Measurements from ENCODE around the gene ANXA1.

Gene ANXA1

DNA sequence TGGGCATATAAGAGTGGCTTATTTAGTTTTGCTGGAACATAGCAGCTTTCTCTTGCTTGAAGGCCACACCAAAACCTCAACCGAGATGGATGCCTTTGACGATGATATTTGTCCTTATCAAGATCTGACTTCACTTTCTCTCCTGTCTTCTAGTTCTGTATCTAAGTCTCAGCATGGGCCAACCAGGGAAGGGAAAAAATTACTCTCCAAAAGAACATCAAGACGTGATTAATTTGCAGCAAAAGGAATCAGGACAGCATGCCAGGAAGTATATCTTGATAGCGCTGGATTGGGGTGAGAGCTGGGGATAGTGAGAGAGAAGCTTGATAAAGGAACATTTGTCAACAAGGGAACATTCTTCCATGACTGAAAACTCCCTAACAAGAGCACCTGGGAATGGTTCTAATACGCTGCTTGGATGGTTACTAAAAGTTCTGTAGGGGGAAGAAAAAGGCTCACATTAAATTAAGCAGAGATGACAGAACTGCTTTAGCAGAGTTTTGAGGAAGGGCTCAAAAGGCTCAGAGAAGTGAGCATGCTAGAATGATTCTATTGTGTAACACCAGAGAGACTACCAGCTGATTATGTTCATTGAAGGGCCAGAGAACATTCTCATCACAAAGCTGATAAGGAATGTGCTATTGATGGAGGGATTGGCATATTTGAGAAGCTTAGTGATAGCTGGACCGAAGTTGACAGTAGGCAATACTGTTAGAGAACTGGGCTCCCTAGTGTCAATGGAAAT is 21.6 kb upstream of the ANXA1 start (continued):
- TF ChIP-seq ZNF565 (CRISPR knock-in tag; conservative IDR thresholded peaks at IDR 0.05; ENCODE audit: low read depth) = no peak

DNA sequence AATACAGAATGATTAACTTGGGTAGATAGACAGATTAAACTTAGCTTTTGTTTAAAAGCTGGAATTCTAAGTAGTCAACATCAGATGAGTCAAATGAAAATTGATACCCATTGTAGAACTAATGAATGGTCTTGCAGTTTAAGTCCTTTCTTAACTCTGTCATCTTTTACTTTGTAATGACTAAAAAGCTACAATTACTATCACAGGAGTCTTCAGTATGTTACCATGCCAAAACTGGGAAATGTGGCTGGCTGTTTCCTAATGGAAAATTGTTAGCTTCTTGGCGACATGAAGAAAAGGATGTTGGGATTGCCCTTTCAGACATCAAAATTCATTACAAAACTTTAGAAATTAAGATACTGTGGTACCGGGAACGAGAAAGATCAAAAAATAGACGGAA is 20.2 kb upstream of the ANXA1 start:
- ATAC-seq = peak; percentile 7; the same call in 2 of the 3 replicates
- TF ChIP-seq ISL1 (CRISPR knock-in tag; IDR thresholded peaks at IDR 0.05) (no peak), ZNF565 (CRISPR knock-in tag; conservative IDR thresholded peaks at IDR 0.05; ENCODE audit: low read depth) (no peak), ZFP30 (CRISPR knock-in tag; IDR thresholded peaks at IDR 0.05) (no peak), BACH2 (CRISPR knock-in tag; IDR thresholded peaks at IDR 0.05; ENCODE audit: borderline replicate concordance) (no peak), SNAI2 (CRISPR knock-in tag; IDR thresholded peaks at IDR 0.05) (no peak), RARB (CRISPR knock-in tag; IDR thresholded peaks at IDR 0.05) (no peak)
- TF ChIP-seq, protein P1, sequence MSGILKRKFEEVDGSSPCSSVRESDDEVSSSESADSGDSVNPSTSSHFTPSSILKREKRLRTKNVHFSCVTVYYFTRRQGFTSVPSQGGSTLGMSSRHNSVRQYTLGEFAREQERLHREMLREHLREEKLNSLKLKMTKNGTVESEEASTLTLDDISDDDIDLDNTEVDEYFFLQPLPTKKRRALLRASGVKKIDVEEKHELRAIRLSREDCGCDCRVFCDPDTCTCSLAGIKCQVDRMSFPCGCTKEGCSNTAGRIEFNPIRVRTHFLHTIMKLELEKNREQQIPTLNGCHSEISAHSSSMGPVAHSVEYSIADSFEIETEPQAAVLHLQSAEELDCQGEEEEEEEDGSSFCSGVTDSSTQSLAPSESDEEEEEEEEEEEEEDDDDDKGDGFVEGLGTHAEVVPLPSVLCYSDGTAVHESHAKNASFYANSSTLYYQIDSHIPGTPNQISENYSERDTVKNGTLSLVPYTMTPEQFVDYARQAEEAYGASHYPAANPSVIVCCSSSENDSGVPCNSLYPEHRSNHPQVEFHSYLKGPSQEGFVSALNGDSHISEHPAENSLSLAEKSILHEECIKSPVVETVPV (CRISPR knock-in tag; IDR thresholded peaks at IDR 0.05) = no peak
- TF ChIP-seq, protein P2, sequence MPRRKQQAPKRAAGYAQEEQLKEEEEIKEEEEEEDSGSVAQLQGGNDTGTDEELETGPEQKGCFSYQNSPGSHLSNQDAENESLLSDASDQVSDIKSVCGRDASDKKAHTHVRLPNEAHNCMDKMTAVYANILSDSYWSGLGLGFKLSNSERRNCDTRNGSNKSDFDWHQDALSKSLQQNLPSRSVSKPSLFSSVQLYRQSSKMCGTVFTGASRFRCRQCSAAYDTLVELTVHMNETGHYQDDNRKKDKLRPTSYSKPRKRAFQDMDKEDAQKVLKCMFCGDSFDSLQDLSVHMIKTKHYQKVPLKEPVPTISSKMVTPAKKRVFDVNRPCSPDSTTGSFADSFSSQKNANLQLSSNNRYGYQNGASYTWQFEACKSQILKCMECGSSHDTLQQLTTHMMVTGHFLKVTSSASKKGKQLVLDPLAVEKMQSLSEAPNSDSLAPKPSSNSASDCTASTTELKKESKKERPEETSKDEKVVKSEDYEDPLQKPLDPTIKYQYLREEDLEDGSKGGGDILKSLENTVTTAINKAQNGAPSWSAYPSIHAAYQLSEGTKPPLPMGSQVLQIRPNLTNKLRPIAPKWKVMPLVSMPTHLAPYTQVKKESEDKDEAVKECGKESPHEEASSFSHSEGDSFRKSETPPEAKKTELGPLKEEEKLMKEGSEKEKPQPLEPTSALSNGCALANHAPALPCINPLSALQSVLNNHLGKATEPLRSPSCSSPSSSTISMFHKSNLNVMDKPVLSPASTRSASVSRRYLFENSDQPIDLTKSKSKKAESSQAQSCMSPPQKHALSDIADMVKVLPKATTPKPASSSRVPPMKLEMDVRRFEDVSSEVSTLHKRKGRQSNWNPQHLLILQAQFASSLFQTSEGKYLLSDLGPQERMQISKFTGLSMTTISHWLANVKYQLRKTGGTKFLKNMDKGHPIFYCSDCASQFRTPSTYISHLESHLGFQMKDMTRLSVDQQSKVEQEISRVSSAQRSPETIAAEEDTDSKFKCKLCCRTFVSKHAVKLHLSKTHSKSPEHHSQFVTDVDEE (CRISPR knock-in tag; IDR thresholded peaks at IDR 0.05) = no peak
- TF ChIP-seq, protein P3, sequence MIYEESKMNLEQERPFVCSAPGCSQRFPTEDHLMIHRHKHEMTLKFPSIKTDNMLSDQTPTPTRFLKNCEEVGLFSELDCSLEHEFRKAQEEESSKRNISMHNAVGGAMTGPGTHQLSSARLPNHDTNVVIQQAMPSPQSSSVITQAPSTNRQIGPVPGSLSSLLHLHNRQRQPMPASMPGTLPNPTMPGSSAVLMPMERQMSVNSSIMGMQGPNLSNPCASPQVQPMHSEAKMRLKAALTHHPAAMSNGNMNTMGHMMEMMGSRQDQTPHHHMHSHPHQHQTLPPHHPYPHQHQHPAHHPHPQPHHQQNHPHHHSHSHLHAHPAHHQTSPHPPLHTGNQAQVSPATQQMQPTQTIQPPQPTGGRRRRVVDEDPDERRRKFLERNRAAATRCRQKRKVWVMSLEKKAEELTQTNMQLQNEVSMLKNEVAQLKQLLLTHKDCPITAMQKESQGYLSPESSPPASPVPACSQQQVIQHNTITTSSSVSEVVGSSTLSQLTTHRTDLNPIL (CRISPR knock-in tag; IDR thresholded peaks at IDR 0.05; ENCODE audit: low read depth) = no peak

DNA sequence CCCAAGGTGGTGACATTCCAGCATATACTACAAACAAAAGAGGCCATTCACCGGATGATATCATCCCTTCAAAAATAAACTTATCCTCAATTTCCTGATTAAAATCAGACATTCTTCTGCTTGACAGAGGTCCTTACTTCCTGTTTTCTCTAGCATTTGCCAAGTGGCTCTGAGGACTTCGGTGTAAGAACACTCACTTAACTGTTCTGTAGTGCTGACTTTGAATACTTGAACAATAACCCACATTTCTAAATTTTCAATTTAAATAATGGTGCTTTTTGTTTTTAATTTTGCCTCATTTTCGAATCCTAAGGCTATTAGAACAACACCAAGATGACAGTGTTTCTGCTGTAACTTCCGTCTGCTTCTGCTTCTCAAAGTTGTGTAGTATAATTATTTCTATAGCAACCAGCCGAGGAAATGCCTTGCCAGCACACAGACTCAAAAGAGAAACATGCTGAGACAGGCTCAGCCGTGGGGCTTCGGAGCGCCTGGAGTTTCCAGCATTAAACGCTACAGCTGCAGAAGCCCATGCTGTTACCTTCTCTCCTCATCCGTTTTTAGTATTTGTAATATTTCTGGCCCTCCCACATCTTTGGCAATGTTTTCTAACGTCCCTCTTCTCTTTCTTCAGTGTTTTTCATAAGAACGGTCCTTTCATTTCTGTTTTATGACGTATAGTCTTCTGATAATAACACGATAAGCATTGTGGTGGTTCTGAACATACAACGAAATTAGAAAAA is 19.5 kb upstream of the ANXA1 start:
- ATAC-seq = peak; percentile 97
- TF ChIP-seq SNAI2 (CRISPR knock-in tag; IDR thresholded peaks at IDR 0.05) (no peak), RARB (CRISPR knock-in tag; IDR thresholded peaks at IDR 0.05) (no peak), BACH2 (CRISPR knock-in tag; IDR thresholded peaks at IDR 0.05; ENCODE audit: borderline replicate concordance) (no peak), ZNF565 (CRISPR knock-in tag; conservative IDR thresholded peaks at IDR 0.05; ENCODE audit: low read depth) (no peak), CSDC2 (CRISPR knock-in tag; IDR thresholded peaks at IDR 0.05) (no peak), ZNF8 (CRISPR knock-in tag; IDR thresholded peaks at IDR 0.05) (no peak)
- TF ChIP-seq, protein P1 (CRISPR knock-in tag; IDR thresholded peaks at IDR 0.05) = no peak
- TF ChIP-seq, protein P2 (CRISPR knock-in tag; IDR thresholded peaks at IDR 0.05) = no peak
- TF ChIP-seq, protein P3 (CRISPR knock-in tag; IDR thresholded peaks at IDR 0.05; ENCODE audit: low read depth) = no peak

Data from SK-N-SH treated with all-trans-retinoic acid at 6 μM for 48 hours (cell line).